HCT116 (cell line): ENCODE results near the gene TRPV4. TPM values are rescaled to one million over a fixed set of nuclear protein-coding genes. Genes with fewer than 3 reads are reported as not detected.

Experiments
- ATAC-seq: fragments of 200-7000 bp; cut with Tn5 transposase; 2 replicates; pipeline ENCODE4 v1.9.1; 2020; ENCODE audit warnings: mild to moderate bottlenecking, moderate library complexity
- BruUV-seq: library from RNA; stranded (reverse); fragments of 400-500 nt; replicated peaks from 2 replicates; lab custom pipeline; 2021; lab: Mats Ljungman, UMichigan
- CTCF ChIA-PET: fragments of 300-600 bp; sonication (Branson Sonifier 250); formaldehyde crosslinking; loops from one replicate; lab custom pipeline; 2021; ENCODE audit warnings: antibody characterized with exemption; lab: Charles Lee
- POLR2A ChIA-PET: fragments of 300-600, 350-600 bp; sonication (Branson Sonifier 250); formaldehyde crosslinking; loops from one replicate; lab custom pipeline; 2021; ENCODE audit warnings: antibody characterized with exemption; lab: Charles Lee
- RAD21 ChIA-PET, 2 experiments: fragments of 300-600 bp; sonication (Branson Sonifier 250); formaldehyde crosslinking; loops; one replicate each; lab custom pipeline; 2023; ENCODE audit warnings: low total read pairs in 2 of 2; ENCODE audit not compliant: uncharacterized antibody in 2 of 2, unreplicated experiment in 2 of 2, low non-redundant PET in 1 of 2; lab: Charles Lee
- DNase-seq: peaks from one replicate; pipeline ENCODE4 v3.0.0-alpha.2; 2010; ENCODE audit warnings: low read depth, low spot score
- H2AFZ ChIP-seq: fragments of 200-600 bp; shearing (Covaris generic), sonication (generic); 2 replicates; pipeline ENCODE4 v1.6.1; 2017; ENCODE audit warnings: low read depth, mixed run types, mixed read lengths, antibody characterized with exemption, low read length; ENCODE audit not compliant: poor library complexity, severe bottlenecking
- H3K27ac ChIP-seq: 2 replicates; pipeline ENCODE4 v1.5.1; 2012; ENCODE audit warnings: low read depth, low read length
- H3K27me3 ChIP-seq: fragments of 200-600 bp; sonication (generic); 2 replicates; pipeline ENCODE4 v1.6.1; 2016; ENCODE audit warnings: mixed run types, low read length, mixed read lengths; ENCODE audit not compliant: insufficient read depth
- H3K36me3 ChIP-seq, 2 experiments: fragments of 200-500 bp in 1 of 2; fragments of 200-600 bp in 1 of 2; sonication (Bioruptor generic) in 1 of 2; sonication (generic) in 1 of 2; 2 replicates each; pipeline versions ENCODE4 v1.5.1 to v1.6.1; 2014 to 2016; ENCODE audit warnings: low read length in 2 of 2, inconsistent platforms in 1 of 2, mixed read lengths in 1 of 2, mixed run types in 1 of 2; ENCODE audit not compliant: insufficient read depth in 2 of 2, control insufficient read depth in 1 of 2
- H3K4me1 ChIP-seq, 2 experiments: fragments of 200-600 bp in 1 of 2; sonication (generic) in 1 of 2; 2 replicates each; pipeline versions ENCODE4 v1.5.1 to v1.6.1; 2012 to 2017; ENCODE audit warnings: low read length in 2 of 2, inconsistent platforms in 1 of 2, mild to moderate bottlenecking in 1 of 2, mixed read lengths in 1 of 2, mixed run types in 1 of 2, moderate library complexity in 1 of 2; ENCODE audit not compliant: insufficient read depth in 2 of 2, control insufficient read depth in 1 of 2
- H3K4me2 ChIP-seq: fragments of 200-600 bp; sonication (generic); 2 replicates; pipeline ENCODE4 v1.6.1; 2017; ENCODE audit warnings: mixed run types, low read length, mixed read lengths
- H3K4me3 ChIP-seq, 2 experiments: fragments of 200-600 bp in 1 of 2; sonication (generic) in 1 of 2; replicated peaks in 1 of 2; 2 replicates each; pipeline ENCODE4 v1.5.1; 2011 to 2016; ENCODE audit warnings: low read length in 2 of 2, control low read depth in 1 of 2, low read depth in 1 of 2, mild to moderate bottlenecking in 1 of 2, mixed read lengths in 1 of 2, mixed run types in 1 of 2
- H3K79me2 ChIP-seq: fragments of 200-600 bp; sonication (generic); 2 replicates; pipeline ENCODE4 v1.6.1; 2017; ENCODE audit warnings: mild to moderate bottlenecking, mixed run types, low read length, moderate library complexity, mixed read lengths; ENCODE audit not compliant: insufficient read depth
- H3K9ac ChIP-seq: fragments of 200-600 bp; sonication (generic); 2 replicates; pipeline ENCODE4 v1.6.1; 2016; ENCODE audit warnings: low read length, mixed read lengths
- H3K9me2 ChIP-seq: fragments of 200-600 bp; sonication (generic), shearing (Covaris generic); 2 replicates; pipeline ENCODE4 v1.6.1; 2017; ENCODE audit warnings: mixed run types, mild to moderate bottlenecking, moderate library complexity; ENCODE audit not compliant: insufficient read depth
- H3K9me3 ChIP-seq, 2 experiments: fragments of 200-500 bp in 1 of 2; fragments of 200-600 bp in 1 of 2; sonication (Bioruptor generic) in 1 of 2; sonication (generic) in 1 of 2; 2 replicates each; pipeline ENCODE4 v1.6.1; 2014 to 2017; ENCODE audit warnings: low read length in 2 of 2, mixed read lengths in 2 of 2, inconsistent platforms in 1 of 2, low read depth in 1 of 2, mild to moderate bottlenecking in 1 of 2, mixed run types in 1 of 2, moderate library complexity in 1 of 2; ENCODE audit not compliant: control insufficient read depth in 1 of 2, insufficient read depth in 1 of 2
- H4K20me1 ChIP-seq: fragments of 200-600 bp; sonication (generic), shearing (Covaris generic); 2 replicates; pipeline ENCODE4 v1.6.1; 2017; ENCODE audit warnings: mixed run types, mild to moderate bottlenecking, moderate library complexity; ENCODE audit not compliant: insufficient read depth
- EZH2 ChIP-seq: fragments of 200-600 bp; sonication (generic); IDR thresholded peaks from 2 replicates; pipeline ENCODE4 v1.6.1; 2017; ENCODE audit warnings: antibody characterized with exemption, mixed run types
- EZH2phosphoT487 ChIP-seq: fragments of 200-600 bp; IDR thresholded peaks from 2 replicates; pipeline ENCODE4 v1.6.1; 2018; ENCODE audit warnings: antibody characterized with exemption, borderline replicate concordance
- FOSL1 ChIP-seq: IDR thresholded peaks from 2 replicates; pipeline ENCODE4 v1.6.1; 2012; ENCODE audit warnings: low read depth
- POLR2A ChIP-seq: IDR thresholded peaks from 2 replicates; pipeline ENCODE4 v1.7.0; 2011; ENCODE audit warnings: borderline replicate concordance; ENCODE audit not compliant: insufficient read depth, insufficient read length; ENCODE audit errors: extremely low read depth
- REST ChIP-seq: IDR thresholded peaks from 2 replicates; pipeline ENCODE4 v1.6.1; 2012; ENCODE audit warnings: low read depth
- TCF7L2 ChIP-seq: IDR thresholded peaks from 2 replicates; pipeline ENCODE4 v1.7.0; 2011; ENCODE audit warnings: borderline replicate concordance, inconsistent platforms; ENCODE audit not compliant: insufficient read depth, insufficient read length; ENCODE audit errors: extremely low read depth
- ZFX ChIP-seq: fragments of 450-650 bp; IDR thresholded peaks from 2 replicates; pipeline ENCODE4 v1.6.1; 2017
- ZNF274 ChIP-seq: fragments of 200-500 bp; sonication (Bioruptor generic); IDR thresholded peaks from 2 replicates; pipeline ENCODE4 v1.6.1; 2014; ENCODE audit warnings: mild to moderate bottlenecking, low read depth, low read length, inconsistent platforms
- intact Hi-C: fragments of 100-400 bp; cut with micrococcal nuclease; formaldehyde crosslinking; loops from 2 replicates; pipeline ENCODE4 v1.10.0; 2022
- total RNA-seq: library from RNA; stranded (reverse); gene quantifications from one replicate; pipeline ENCODE4 v1.2.1, GENCODE V29; 2021; ENCODE audit not compliant: unreplicated experiment

TRPV4 gene
- total RNA-seq, 1 experiment from 2014 or later: 0.54 TPM

- TF ChIP-seq REST (no peak), FOSL1 (no peak), TCF7L2 (no peak)
- TF ChIP-seq, all 23 proteins: peak for 6
These were observed 47.1 kb upstream of the TRPV4 start, which contains the start of gene GLTP (continued) for GRCh38 chr12:109880043-109880931.

GRCh38 chr12:109879351-109880042 is 46.3 kb upstream of the TRPV4 start:
- DNase-seq (no peak), ATAC-seq (no peak)
- TF ChIP-seq EZH2: no peak
- no peak for TF ChIP-seq EZH2phosphoT487
- TF ChIP-seq ZFX: no peak
- no peak for TF ChIP-seq POLR2A
- TF ChIP-seq TCF7L2: no peak
- TF ChIP-seq ZNF274: no peak
- Histone ChIP-seq H2AFZ (no peak overlapping the region), H4K20me1 (no peaks in the 10 kb centered on the region), H3K27ac (peak overlapping the region; percentile 35; the same call in 1 of the 2 replicates), H3K4me2 (peak overlapping the region; percentile 96), H3K4me1 (peaks cover 20 to 32% of the 10 kb centered on the region in 2 experiments), H3K4me3 (peak overlapping the region; percentile 79 to 94), H3K9me2 (no peaks in the 10 kb centered on the region), H3K9ac (peak overlapping the region; percentile 75), H3K9me3 (no peaks in the 10 kb centered on the region), H3K79me2 (peaks cover 33% of the 10 kb centered on the region), H3K36me3 (no peaks in the 10 kb centered on the region), H3K27me3 (no peaks in the 10 kb centered on the region)
- intact Hi-C loops: loop anchor here (2.0 kb wide), 1 partner anchor 75 kb away; no protein-coding TSS in a partner anchor
- BruUV-seq: TSS peak; percentile 52
- POLR2A ChIA-PET: no interaction called here
- RAD21 ChIA-PET: no interaction called here
- CTCF ChIA-PET: no interaction called here
